CD14-positive monocyte (primary cell): Measurements from ENCODE around the gene VWA5B1. TPM values are rescaled to one million over a fixed set of nuclear protein-coding genes. Genes with fewer than 3 reads are reported as not detected.

Source experiments
- DNase-seq, 3 donors: peaks; one replicate each; pipeline ENCODE4 v3.0.0-alpha.2; 2011 to 2022
- H2AFZ ChIP-seq: 2 replicates; pipeline ENCODE4 v1.6.0; 2012; ENCODE audit warnings: mild to moderate bottlenecking, low read depth, low read length, inconsistent platforms; ENCODE audit not compliant: insufficient read depth, poor library complexity, severe bottlenecking
- H3K27ac ChIP-seq, 2 donors: 1 replicate in 1 of 2; 2 replicates in 1 of 2; pipeline ENCODE4 v1.5.1; 2012 to 2013; ENCODE audit warnings: low read length in 2 of 2, control low read depth in 1 of 2, inconsistent platforms in 1 of 2, low read depth in 1 of 2, mild to moderate bottlenecking in 1 of 2
- H3K27me3 ChIP-seq, 2 donors: one replicate each; pipeline versions ENCODE4 v1.6.0 to v1.6.1; 2011 to 2013; ENCODE audit warnings: low read length in 2 of 2; ENCODE audit not compliant: control insufficient read depth in 2 of 2, insufficient read depth in 2 of 2
- H3K36me3 ChIP-seq, 2 donors: replicated peaks in 1 of 2; 1 replicate in 1 of 2; 2 replicates in 1 of 2; pipeline versions ENCODE4 v1.5.1 to v1.6.1; 2012 to 2013; ENCODE audit warnings: low read length in 2 of 2, control low read depth in 1 of 2, inconsistent platforms in 1 of 2, mild to moderate bottlenecking in 1 of 2; ENCODE audit not compliant: insufficient read depth in 2 of 2, control insufficient read depth in 1 of 2
- H3K4me1 ChIP-seq, 2 donors: 1 replicate in 1 of 2; 2 replicates in 1 of 2; pipeline versions ENCODE4 v1.5.1 to v1.6.1; 2012 to 2013; ENCODE audit warnings: low read length in 2 of 2, control low read depth in 1 of 2, inconsistent platforms in 1 of 2, mild to moderate bottlenecking in 1 of 2, moderate library complexity in 1 of 2; ENCODE audit not compliant: insufficient read depth in 2 of 2, control insufficient read depth in 1 of 2
- H3K4me2 ChIP-seq: replicated peaks from 2 replicates; pipeline ENCODE3; 2012; ENCODE audit warnings: low read length, moderate library complexity, mild to moderate bottlenecking; ENCODE audit not compliant: poor library complexity, severe bottlenecking; ENCODE audit errors: extremely low read depth
- H3K4me3 ChIP-seq, 3 experiments: fragments of 200-600 bp in 1 of 3; sonication (generic) in 1 of 3; replicated peaks in 1 of 3; 1 replicate in 2 of 3; 2 replicates in 1 of 3; pipeline ENCODE4 v1.5.1; 2011 to 2013; ENCODE audit warnings: low read length in 3 of 3, mild to moderate bottlenecking in 3 of 3, control low read depth in 2 of 3, low read depth in 2 of 3, inconsistent platforms in 1 of 3, moderate library complexity in 1 of 3
- H3K79me2 ChIP-seq: 2 replicates; pipeline ENCODE4 v1.6.0; 2012; ENCODE audit warnings: mild to moderate bottlenecking, control low read depth, inconsistent platforms, low read length, moderate library complexity; ENCODE audit not compliant: insufficient read depth
- H3K9ac ChIP-seq: 2 replicates; pipeline ENCODE4 v1.6.0; 2017; ENCODE audit warnings: low read length, mild to moderate bottlenecking; ENCODE audit not compliant: insufficient read depth, poor library complexity, severe bottlenecking
- H3K9me3 ChIP-seq, 2 donors: replicated peaks in 1 of 2; 1 replicate in 1 of 2; 2 replicates in 1 of 2; pipeline versions ENCODE4 v1.5.1 to v1.6.1; 2012 to 2013; ENCODE audit warnings: low read length in 2 of 2, control low read depth in 1 of 2; ENCODE audit not compliant: control insufficient read depth in 1 of 2, insufficient read depth in 1 of 2
- H4K20me1 ChIP-seq: 2 replicates; pipeline ENCODE4 v1.6.0; 2012; ENCODE audit warnings: mild to moderate bottlenecking, low read length, control low read depth, moderate library complexity; ENCODE audit not compliant: insufficient read depth
- H3K27ac Mint-ChIP-seq, 7 donors: one replicate each; pipeline ENCODE4 v1.8.0; 2020; ENCODE audit warnings: mild to moderate bottlenecking in 7 of 7, mixed read lengths in 7 of 7, moderate library complexity in 6 of 7, inconsistent platforms in 2 of 7
- H3K27me3 Mint-ChIP-seq, 3 donors: one replicate each; pipeline ENCODE4 v1.8.0; 2021 to 2022; ENCODE audit warnings: low read depth in 3 of 3, mild to moderate bottlenecking in 3 of 3, mixed read lengths in 3 of 3, moderate library complexity in 3 of 3, inconsistent platforms in 1 of 3
- H3K36me3 Mint-ChIP-seq, 2 donors: one replicate each; pipeline ENCODE4 v1.8.0; 2020; ENCODE audit warnings: mixed read lengths in 2 of 2, inconsistent platforms in 1 of 2, mild to moderate bottlenecking in 1 of 2
- H3K4me1 Mint-ChIP-seq: one replicate; pipeline ENCODE4 v1.8.0; 2020; ENCODE audit warnings: mild to moderate bottlenecking, mixed read lengths
- H3K4me3 Mint-ChIP-seq, 2 donors: one replicate each; pipeline ENCODE4 v1.8.0; 2020; ENCODE audit warnings: mild to moderate bottlenecking in 2 of 2, mixed read lengths in 2 of 2, moderate library complexity in 1 of 2
- H3K9me3 Mint-ChIP-seq, 7 donors: one replicate each; pipeline ENCODE4 v1.8.0; 2020 to 2022; ENCODE audit warnings: mixed read lengths in 7 of 7, mild to moderate bottlenecking in 6 of 7, moderate library complexity in 6 of 7, inconsistent platforms in 2 of 7
- CTCF ChIP-seq: fragments of 200-600 bp; IDR thresholded peaks from one replicate; pipeline ENCODE4 v1.8.0; 2022; ENCODE audit warnings: antibody characterized with exemption, mild to moderate bottlenecking
- WGBS: methylation state at CpG from one replicate; pipeline ENCODE4 v1.1.5; 2013; ENCODE audit warnings: missing lambda C conversion rate; ENCODE audit not compliant: insufficient coverage; 5-methylcytosine and 5-hydroxymethylcytosine counted together
- intact Hi-C, 2 donors: fragments of 100-400 bp; cut with micrococcal nuclease; formaldehyde crosslinking; loops; one replicate each; pipeline versions ENCODE4 v1.15.0 to v1.15.1; 2023
- polyA plus RNA-seq, 3 donors: library from polyadenylated mRNA; depleted of rRNA in 1 of 3; unstranded in 2 of 3; stranded (reverse) in 1 of 3; fragments of 300-500 nt in 2 of 3; fragments of >200 nt in 1 of 3; fragmentation: Illumina TruSeq in 2 of 3; gene quantifications; 1 replicate in 2 of 3; 2 replicates in 1 of 3; pipeline ENCODE4 v1.2.3, GENCODE V29; 2012 to 2021

Gene VWA5B1
- polyA plus RNA-seq, 3 donors: not detected

GRCh38 chr1:20334103-20334502 lies 43.4 kb downstream of the VWA5B1 start:
- peaks cover 5 to 27% (median 7%) of the 10 kb centered on the region in 3 donors for H3K27me3 Mint-ChIP-seq
- H3K4me3 Mint-ChIP-seq: no peak overlapping the region
- Histone ChIP-seq H3K79me2 (no peaks in the 10 kb centered on the region), H3K27me3 (no peaks in the 10 kb centered on the region), H3K9ac (no peak overlapping the region), H2AFZ (no peak overlapping the region), H4K20me1 (no peaks in the 10 kb centered on the region), H3K4me2 (no peak overlapping the region), H3K4me3 (no peak overlapping the region), H3K36me3 (no peaks in the 10 kb centered on the region), H3K4me1 (no peaks in the 10 kb centered on the region), H3K9me3 (no peaks in the 10 kb centered on the region), H3K27ac (no peak overlapping the region)
- WGBS: no CpG with 5 or more reads among the region's 5 CpGs
- no peaks in the 10 kb centered on the region for H3K4me1 Mint-ChIP-seq
- TF ChIP-seq CTCF: no peak
- DNase-seq: no peak
- intact Hi-C loops: no loop called here
- peaks cover 0 to 2% (median 0%) of the 10 kb centered on the region in 7 donors for H3K9me3 Mint-ChIP-seq
- no peaks in the 10 kb centered on the region for H3K36me3 Mint-ChIP-seq
- no peak overlapping the region for H3K27ac Mint-ChIP-seq

- no peaks in the 10 kb centered on the region for H3K36me3 ChIP-seq
- peaks cover 3 to 23% (median 4%) of the 10 kb centered on the region in 3 donors for H3K27me3 Mint-ChIP-seq
- WGBS: 92% methylated on average over 10 of the region's 13 CpGs
These were observed 45.5 kb downstream of the VWA5B1 start for GRCh38 chr1:20336105-20336605.

More at GRCh38 chr1:20336105-20336605, 45.5 kb downstream of the VWA5B1 start:
- Histone ChIP-seq H3K4me2 (no peak overlapping the region), H3K27ac (no peak overlapping the region), H4K20me1 (no peaks in the 10 kb centered on the region), H3K4me3 (no peak overlapping the region), H3K9me3 (no peaks in the 10 kb centered on the region), H3K4me1 (no peaks in the 10 kb centered on the region), H2AFZ (no peak overlapping the region), H3K27me3 (no peaks in the 10 kb centered on the region), H3K9ac (no peak overlapping the region), H3K79me2 (no peaks in the 10 kb centered on the region)
- Mint-ChIP-seq H3K27ac (no peak overlapping the region), H3K4me1 (no peaks in the 10 kb centered on the region), H3K4me3 (no peak overlapping the region), H3K36me3 (no peaks in the 10 kb centered on the region), H3K9me3 (peaks cover 0 to 2% (median 0%) of the 10 kb centered on the region in 7 donors)
- no peak for DNase-seq
- intact Hi-C loops: no loop called here
- no peak for TF ChIP-seq CTCF
